Measurements from ENCODE around the gene STOML3.

- TF ChIP-seq CTCF (IDR thresholded peaks at IDR 0.05) (no peak), POLR2A (IDR thresholded peaks at IDR 0.05) (no peak)
Observed at GRCh38 chr13:39038569-39039030, 48.0 kb upstream of the STOML3 start.

Data from body of pancreas (tissue), 4 donors.